Heart left ventricle (tissue), 16 donors: ENCODE data around the gene AICDA. TPM values are rescaled to one million over a fixed set of nuclear protein-coding genes. Genes with fewer than 3 reads are reported as not detected.

Experiments
- ATAC-seq, 4 donors: fragments of 200-7000 bp; cut with Tn5 transposase; one replicate each; pipeline ENCODE4 v1.9.1; 2020 to 2022; ENCODE audit warnings: moderate library complexity in 4 of 4, mild to moderate bottlenecking in 3 of 4, moderate number of reproducible peaks in 1 of 4
- DNase-seq, 5 donors: peaks; one replicate each; pipeline ENCODE4 v3.0.0-alpha.2; 2020
- H3K27ac ChIP-seq, 12 donors: fragments of 200-600 bp; sonication (generic) in 4 of 12; one replicate each; pipeline versions ENCODE4 v1.5.0 to v1.8.0; 2016 to 2022; ENCODE audit warnings: mild to moderate bottlenecking in 2 of 12
- H3K27me3 ChIP-seq, 9 donors: fragments of 200-600 bp; sonication (generic) in 2 of 9; one replicate each; pipeline versions ENCODE4 v1.5.1 to v1.8.0; 2016 to 2022; ENCODE audit warnings: mild to moderate bottlenecking in 3 of 9
- H3K36me3 ChIP-seq, 9 donors: fragments of 200-600 bp; sonication (generic) in 2 of 9; one replicate each; pipeline versions ENCODE4 v1.5.0 to v1.8.0; 2018 to 2022; ENCODE audit warnings: mild to moderate bottlenecking in 2 of 9
- H3K4me1 ChIP-seq, 12 donors: fragments of 200-600 bp; sonication (generic) in 4 of 12; one replicate each; pipeline versions ENCODE4 v1.5.0 to v1.8.0; 2016 to 2022; ENCODE audit warnings: mild to moderate bottlenecking in 3 of 12
- H3K4me3 ChIP-seq, 12 donors: fragments of 200-600 bp; sonication (generic) in 4 of 12; one replicate each; pipeline versions ENCODE4 v1.5.0 to v1.8.0; 2017 to 2022; ENCODE audit warnings: mild to moderate bottlenecking in 9 of 12, moderate library complexity in 4 of 12
- H3K9me3 ChIP-seq, 12 donors: fragments of 200-600 bp; sonication (generic) in 4 of 12; one replicate each; pipeline versions ENCODE4 v1.5.0 to v1.8.0; 2016 to 2022; ENCODE audit warnings: mild to moderate bottlenecking in 1 of 12
- CTCF ChIP-seq, 12 donors: fragments of 200-600 bp; sonication (generic) in 4 of 12; IDR thresholded peaks; one replicate each; pipeline versions ENCODE4 v1.5.0 to v1.8.0; 2018 to 2022; ENCODE audit warnings: antibody characterized with exemption in 12 of 12, mild to moderate bottlenecking in 5 of 12
- POLR2A ChIP-seq, 2 donors: fragments of 450-650 bp; IDR thresholded peaks; one replicate each; pipeline ENCODE4 v1.6.1; 2017; ENCODE audit warnings: antibody characterized with exemption in 2 of 2, mild to moderate bottlenecking in 2 of 2, moderate library complexity in 2 of 2
- WGBS, 4 donors: extraction: QIAGEN DNeasy Blood & Tissue Kit in 2 of 4; methylation state at CpG; one replicate each; pipeline versions ENCODE4 v1.1.5 to v1.1.7; 2013 to 2018; 5-methylcytosine and 5-hydroxymethylcytosine counted together
- intact Hi-C, 10 donors: fragments of 100-400 bp; cut with DNase I; formaldehyde crosslinking; loops; one replicate each; pipeline versions ENCODE4 v1.11.1 to v1.14.2; 2022
- polyA plus RNA-seq, 2 donors: library from polyadenylated mRNA; stranded (reverse); fragments of 200-250 nt; gene quantifications; one replicate each; pipeline ENCODE4 v1.2.3, GENCODE V29; 2013
- total RNA-seq, 9 donors: library from RNA; depleted of rRNA in 2 of 9; stranded (reverse); fragments of >200 nt in 2 of 9; fragmentation: NEBNext Ultra II Directional in 3 of 9; extraction: Animal tissue kit (Norgen Biotek cat#: 25700) in 3 of 9; gene quantifications; one replicate each; pipeline versions ENCODE4 v1.1.0 to v1.2.4, GENCODE V29; 2016 to 2023
- donor health status: ischemic (EF 13 %, LVEDD 7.1; RV severe dilation, severe dysfunction).
- donor health status: healthy with polysubstance abuse.
- donor health status: DM: no; HTN: yes; CAD: no.
- donor health status: DM: no; HTN: no; CAD: no.
- donor health status: ischemic (EF 25% LVEDD 6.9; RV normal size, moderate dysfunction).
- donor health status: ischemic (EF 25% LVEDD 5.7; RV mildly dilated, moderate dysfunction).
- donor health status: healthy.
- donor health status: DM: yes; HTN: yes; CAD: no.
- donor health status: ischemic (EF 35%, LVEDD 5.7; RV mildly dilated, moderate dysfunction).
- donor health status: nonischemic (EF 11% LVEDD 7.7; RV severe dilation, severe dysfunction).
- donor health status: DM: yes; HTN: yes; CAD: no.
- donor health status: PGD.
- donor health status: ischemic (EF 29% LVEDD 5.4; RV normal size, mild dysfunction).
- donor health status: nonischemic (EF 23%, LVEDD 6.1; RV moderate dilation, normal function).

Gene AICDA
- total and polyA plus RNA-seq, 11 donors = 0.08 TPM; not detected in 10

- H3K4me1 ChIP-seq = no peaks in the 10 kb centered on the region
- peaks cover 0 to 12% (median 0%) of the 10 kb centered on the region in 9 donors for H3K27me3 ChIP-seq
- H3K27ac ChIP-seq = no peak overlapping the region
- H3K4me3 ChIP-seq = no peak overlapping the region
- no peak for TF ChIP-seq POLR2A (IDR thresholded peaks at IDR 0.05)
- TF ChIP-seq CTCF (IDR thresholded peaks at IDR 0.05) = no peak
- no peaks in the 10 kb centered on the region for H3K9me3 ChIP-seq
- intact Hi-C loops = no loop called here
- WGBS, 4 donors = 54 to 70% (median 58%) methylated on average over 2 of the region's 2 CpGs
- DNase-seq (no peak), ATAC-seq (no peak)
- no peaks in the 10 kb centered on the region for H3K36me3 ChIP-seq
Observed at GRCh38 chr12:8603286-8603685, 9.4 kb downstream of the AICDA start.

GRCh38 chr12:8596561-8596960 is 16.1 kb downstream of the AICDA start:
- H3K27ac ChIP-seq = no peak overlapping the region
- TF ChIP-seq CTCF (IDR thresholded peaks at IDR 0.05) (no peak), POLR2A (IDR thresholded peaks at IDR 0.05) (no peak)
- ATAC-seq (no peak), DNase-seq (no peak)
- 55 to 61% (median 57%) methylated on average over 3 of the region's 3 CpGs for WGBS, 4 donors
- H3K4me1 ChIP-seq = no peaks in the 10 kb centered on the region
- no peaks in the 10 kb centered on the region for H3K9me3 ChIP-seq
- no peak overlapping the region for H3K4me3 ChIP-seq
- intact Hi-C loops = no loop called here
- no peaks in the 10 kb centered on the region for H3K36me3 ChIP-seq
- peaks cover 0 to 5% (median 0%) of the 10 kb centered on the region in 9 donors for H3K27me3 ChIP-seq

GRCh38 chr12:8594072-8594471 is 18.6 kb downstream of the AICDA start:
- DNase-seq (no peak), ATAC-seq (no peak)
- H3K36me3 ChIP-seq = no peaks in the 10 kb centered on the region
- 77 to 83% (median 81%) methylated on average over 8 of the region's 8 CpGs for WGBS, 4 donors
- H3K4me3 ChIP-seq = no peak overlapping the region
- peaks cover 0 to 4% (median 0%) of the 10 kb centered on the region in 12 donors for H3K4me1 ChIP-seq
- no peaks in the 10 kb centered on the region for H3K9me3 ChIP-seq
- H3K27ac ChIP-seq = no peak overlapping the region
- peaks cover 0 to 5% (median 0%) of the 10 kb centered on the region in 9 donors for H3K27me3 ChIP-seq
- TF ChIP-seq POLR2A (IDR thresholded peaks at IDR 0.05) (no peak), CTCF (IDR thresholded peaks at IDR 0.05) (no peak)
- intact Hi-C loops = no loop called here

- Histone ChIP-seq H3K36me3 (no peaks in the 10 kb centered on the region), H3K27ac (no peak overlapping the region), H3K4me3 (no peak overlapping the region), H3K4me1 (peaks cover 0 to 4% (median 0%) of the 10 kb centered on the region in 12 donors), H3K27me3 (peaks cover 0 to 5% (median 0%) of the 10 kb centered on the region in 9 donors), H3K9me3 (no peaks in the 10 kb centered on the region)
- 65 to 91% (median 86%) methylated on average over 2 of the region's 2 CpGs for WGBS, 4 donors
- no peak for TF ChIP-seq CTCF (IDR thresholded peaks at IDR 0.05)
- TF ChIP-seq POLR2A (IDR thresholded peaks at IDR 0.05) = no peak
- ATAC-seq (no peak), DNase-seq (no peak)
- intact Hi-C loops = no loop called here
Observed at GRCh38 chr12:8593246-8593645, 19.4 kb downstream of the AICDA start.
